A549 (cell line): ENCODE measurements around the gene KCNN4. TPM values are rescaled to one million over a fixed set of nuclear protein-coding genes. Genes with fewer than 3 reads are reported as not detected.
A peak's percentile ranks its signal among the peaks of the same experiment; 100 is the strongest.

Experiments used
- ATAC-seq, 2 experiments: fragments of 200-7000 bp in 1 of 2; fragments of >200 bp in 1 of 2; cut with Nextera tagmentation in 1 of 2; cut with Tn5 transposase in 1 of 2; 3 replicates each; pipeline versions ENCODE4 v1.8.0 to v1.9.1; 2018 to 2020; ENCODE audit warnings: mild to moderate bottlenecking in 1 of 2, moderate library complexity in 1 of 2
- CTCF ChIA-PET: fragments of 300-600 bp; sonication (Branson Sonifier 250); formaldehyde crosslinking; extraction: SDS; loops from one replicate; lab custom pipeline; 2021; ENCODE audit warnings: antibody characterized with exemption, inconsistent platforms; lab: Yijun Ruan, JAX
- POLR2A ChIA-PET: fragments of 350-600 bp; formaldehyde crosslinking; extraction: SDS; loops from one replicate; lab custom pipeline; 2021; ENCODE audit warnings: antibody characterized with exemption, inconsistent platforms; lab: Yijun Ruan, JAX
- DNase-seq, 2 experiments: peaks; one replicate each; pipeline versions ENCODE4 v3.0.0 to v3.0.0-alpha.2; 2011 to 2016; ENCODE audit warnings: low read depth in 1 of 2, low spot score in 1 of 2
- FAIRE-seq: peaks from 2 replicates; lab custom pipeline; 2011; peaks lifted over from hg19 to GRCh38; lab: Jason Lieb, UNC
- H3K27ac ChIP-seq, 2 experiments: fragments of >200 bp; sonication (Bioruptor Twin); formaldehyde crosslinking; 3 replicates each; pipeline ENCODE4 v1.5.1; 2016 to 2017
- H3K4me1 ChIP-seq: fragments of >200 bp; sonication (Bioruptor Twin); formaldehyde crosslinking; 3 replicates; pipeline ENCODE4 v1.6.1; 2016
- H3K4me2 ChIP-seq: fragments of >200 bp; sonication (Bioruptor Twin); formaldehyde crosslinking; 3 replicates; pipeline ENCODE4 v1.6.1; 2016
- H3K4me3 ChIP-seq: fragments of >200 bp; sonication (Bioruptor Twin); formaldehyde crosslinking; 3 replicates; pipeline ENCODE4 v1.5.1; 2016
- H3K9me3 ChIP-seq: fragments of >200 bp; sonication (Bioruptor Twin); formaldehyde crosslinking; 3 replicates; pipeline ENCODE4 v1.6.1; 2016
- CBX2 ChIP-seq: fragments of 200-600 bp; sonication (generic); IDR thresholded peaks from 2 replicates; pipeline ENCODE4 v1.6.1; 2016; ENCODE audit warnings: low read depth, mild to moderate bottlenecking, borderline replicate concordance
- CBX8 ChIP-seq: fragments of 200-600 bp; sonication (generic); IDR thresholded peaks from 2 replicates; pipeline ENCODE4 v1.6.1; 2016
- CHD2 ChIP-seq: fragments of 150-350 bp; IDR thresholded peaks from 2 replicates; pipeline ENCODE4 v1.6.1; 2014; ENCODE audit warnings: low read length; ENCODE audit not compliant: partially characterized antibody
- EHMT2 ChIP-seq: fragments of 200-600 bp; sonication (generic); IDR thresholded peaks from 2 replicates; pipeline ENCODE4 v1.6.1; 2016; ENCODE audit warnings: antibody characterized with exemption, low read depth, mild to moderate bottlenecking, moderate library complexity
- ESRRA ChIP-seq: fragments of 150-350 bp; IDR thresholded peaks from 2 replicates; pipeline ENCODE4 v1.6.1; 2014; ENCODE audit warnings: mild to moderate bottlenecking, low read length, borderline replicate concordance
- HOXA7 ChIP-seq: fragments of 250-450 bp; sonication (Bioruptor Pico); IDR thresholded peaks from 2 replicates; pipeline ENCODE4 v1.5.0; 2020; ENCODE audit warnings: mild to moderate bottlenecking, moderate library complexity
- MAFK ChIP-seq: fragments of 450-650 bp; IDR thresholded peaks from 2 replicates; pipeline ENCODE4 v1.6.1; 2014; ENCODE audit not compliant: partially characterized antibody
- NPAS2 ChIP-seq: fragments of 250-450 bp; sonication (Bioruptor Pico); IDR thresholded peaks from 2 replicates; pipeline ENCODE4 v1.8.0; 2022; ENCODE audit warnings: mild to moderate bottlenecking, moderate library complexity, borderline replicate concordance
- POLR2A ChIP-seq: IDR thresholded peaks from 2 replicates; pipeline ENCODE4 v1.6.1; 2012; ENCODE audit warnings: mild to moderate bottlenecking, low read length
- RAD21 ChIP-seq, 2 experiments: fragments of >200 bp in 1 of 2; sonication (Bioruptor Twin) in 1 of 2; formaldehyde crosslinking in 1 of 2; IDR thresholded peaks in 1 of 2; conservative IDR thresholded peaks in 1 of 2; 2 replicates in 1 of 2; 3 replicates in 1 of 2; pipeline ENCODE4 v1.6.1; 2012 to 2018; ENCODE audit warnings: inconsistent platforms in 1 of 2
- RARB ChIP-seq: fragments of 250-450 bp; sonication (Bioruptor Pico); IDR thresholded peaks from 2 replicates; pipeline ENCODE4 v1.8.0; 2021; ENCODE audit warnings: mild to moderate bottlenecking, moderate library complexity
- TFCP2L1 ChIP-seq: fragments of 250-450 bp; sonication (Bioruptor Pico); IDR thresholded peaks from 2 replicates; pipeline ENCODE4 v1.5.0; 2021; ENCODE audit warnings: mild to moderate bottlenecking
- ZC3H11A ChIP-seq: fragments of 450-650 bp; IDR thresholded peaks from 2 replicates; pipeline ENCODE4 v1.6.1; 2014; ENCODE audit warnings: antibody characterized with exemption, mild to moderate bottlenecking
- WGBS: methylation state at CpG from one replicate; pipeline ENCODE4 v1.1.6; 2017; ENCODE audit errors: missing lambda C conversion rate; 5-methylcytosine and 5-hydroxymethylcytosine counted together
- polyA plus RNA-seq, 4 experiments: library from polyadenylated mRNA; depleted of rRNA in 3 of 4; stranded (reverse); fragments of >200 nt; fragmentation: RNase III in 1 of 4; extraction: RNeasy Plus Mini Kit Qiagen cat#74134 plus additional on column Dnase treatment in 1 of 4; gene quantifications; 2 replicates in 3 of 4; 3 replicates in 1 of 4; pipeline ENCODE4 v1.2.3, GENCODE V29; 2011 to 2017
- TF ChIP-seq, protein P1 (sequence below): fragments of 150-350 bp; IDR thresholded peaks from 2 replicates; pipeline ENCODE4 v1.6.1; 2014; ENCODE audit warnings: low read depth, mild to moderate bottlenecking, low read length
- TF ChIP-seq, protein P2 (sequence below): fragments of 450-650 bp; IDR thresholded peaks from 2 replicates; pipeline ENCODE4 v1.6.1; 2014; ENCODE audit warnings: antibody characterized with exemption
- TF ChIP-seq, protein P3 (sequence below): IDR thresholded peaks from 2 replicates; pipeline ENCODE4 v1.6.1; 2012
- TF ChIP-seq, protein P4 (sequence below): fragments of >200 bp; sonication (Bioruptor Twin); formaldehyde crosslinking; IDR thresholded peaks from 3 replicates; pipeline ENCODE4 v1.6.1; 2016
- TF ChIP-seq, protein P5 (sequence below): fragments of >200 bp; sonication (Bioruptor Twin); formaldehyde crosslinking; IDR thresholded peaks from 2 replicates; pipeline ENCODE4 v1.6.1; 2016
- TF ChIP-seq, protein P6 (sequence below): IDR thresholded peaks from 2 replicates; pipeline ENCODE4 v1.6.1; 2012; ENCODE audit warnings: low read depth, borderline replicate concordance

Gene KCNN4
- polyA plus RNA-seq, 2 of the 4 experiments (the other 2 are of a cell fraction) = 15.7 to 21.0 TPM

DNA sequence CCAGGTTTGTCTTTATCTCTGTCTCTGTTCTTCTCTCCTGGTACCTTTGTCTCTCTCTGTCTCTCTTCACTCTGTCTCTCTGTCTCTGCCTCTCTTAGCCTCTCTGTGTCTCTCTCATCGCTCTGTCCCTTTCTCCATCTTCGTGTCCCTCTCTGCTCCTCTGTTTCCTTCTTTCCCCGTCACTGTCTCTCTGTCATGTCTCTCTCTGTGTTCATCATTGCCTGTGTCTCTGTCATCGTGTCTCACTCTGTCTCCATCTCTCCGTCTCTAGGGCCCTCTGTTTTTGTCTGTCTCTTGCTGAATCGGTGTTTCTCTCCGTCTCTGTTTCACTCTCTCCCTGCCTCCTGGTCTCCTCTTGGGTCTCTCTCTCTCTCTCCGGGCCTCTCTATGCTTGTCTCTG is 2.9 kb upstream of the KCNN4 start:
- peak overlapping the region; percentile 79 for H3K4me2 ChIP-seq
- TF ChIP-seq RARB (CRISPR knock-in tag) (no peak), POLR2A (no peak), HOXA7 (CRISPR knock-in tag) (no peak), TFCP2L1 (CRISPR knock-in tag) (no peak), RAD21 (conservative IDR thresholded peaks at IDR 0.05 in 1 of 2, IDR thresholded peaks at IDR 0.05 in 1 of 2) (no peak), NPAS2 (CRISPR knock-in tag) (no peak), CBX2 (no peak), EHMT2 (no peak), CHD2 (no peak), CBX8 (no peak), ZC3H11A (no peak), MAFK (no peak)
- TF ChIP-seq, protein P1, sequence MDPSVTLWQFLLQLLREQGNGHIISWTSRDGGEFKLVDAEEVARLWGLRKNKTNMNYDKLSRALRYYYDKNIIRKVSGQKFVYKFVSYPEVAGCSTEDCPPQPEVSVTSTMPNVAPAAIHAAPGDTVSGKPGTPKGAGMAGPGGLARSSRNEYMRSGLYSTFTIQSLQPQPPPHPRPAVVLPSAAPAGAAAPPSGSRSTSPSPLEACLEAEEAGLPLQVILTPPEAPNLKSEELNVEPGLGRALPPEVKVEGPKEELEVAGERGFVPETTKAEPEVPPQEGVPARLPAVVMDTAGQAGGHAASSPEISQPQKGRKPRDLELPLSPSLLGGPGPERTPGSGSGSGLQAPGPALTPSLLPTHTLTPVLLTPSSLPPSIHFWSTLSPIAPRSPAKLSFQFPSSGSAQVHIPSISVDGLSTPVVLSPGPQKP = no peak
- TF ChIP-seq, protein P2, sequence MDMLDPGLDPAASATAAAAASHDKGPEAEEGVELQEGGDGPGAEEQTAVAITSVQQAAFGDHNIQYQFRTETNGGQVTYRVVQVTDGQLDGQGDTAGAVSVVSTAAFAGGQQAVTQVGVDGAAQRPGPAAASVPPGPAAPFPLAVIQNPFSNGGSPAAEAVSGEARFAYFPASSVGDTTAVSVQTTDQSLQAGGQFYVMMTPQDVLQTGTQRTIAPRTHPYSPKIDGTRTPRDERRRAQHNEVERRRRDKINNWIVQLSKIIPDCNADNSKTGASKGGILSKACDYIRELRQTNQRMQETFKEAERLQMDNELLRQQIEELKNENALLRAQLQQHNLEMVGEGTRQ = no peak
- TF ChIP-seq, protein P3, sequence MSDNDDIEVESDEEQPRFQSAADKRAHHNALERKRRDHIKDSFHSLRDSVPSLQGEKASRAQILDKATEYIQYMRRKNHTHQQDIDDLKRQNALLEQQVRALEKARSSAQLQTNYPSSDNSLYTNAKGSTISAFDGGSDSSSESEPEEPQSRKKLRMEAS = no peak
- TF ChIP-seq, protein P4, sequence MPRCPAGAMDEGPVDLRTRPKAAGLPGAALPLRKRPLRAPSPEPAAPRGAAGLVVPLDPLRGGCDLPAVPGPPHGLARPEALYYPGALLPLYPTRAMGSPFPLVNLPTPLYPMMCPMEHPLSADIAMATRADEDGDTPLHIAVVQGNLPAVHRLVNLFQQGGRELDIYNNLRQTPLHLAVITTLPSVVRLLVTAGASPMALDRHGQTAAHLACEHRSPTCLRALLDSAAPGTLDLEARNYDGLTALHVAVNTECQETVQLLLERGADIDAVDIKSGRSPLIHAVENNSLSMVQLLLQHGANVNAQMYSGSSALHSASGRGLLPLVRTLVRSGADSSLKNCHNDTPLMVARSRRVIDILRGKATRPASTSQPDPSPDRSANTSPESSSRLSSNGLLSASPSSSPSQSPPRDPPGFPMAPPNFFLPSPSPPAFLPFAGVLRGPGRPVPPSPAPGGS = no peak
- TF ChIP-seq, protein P5, sequence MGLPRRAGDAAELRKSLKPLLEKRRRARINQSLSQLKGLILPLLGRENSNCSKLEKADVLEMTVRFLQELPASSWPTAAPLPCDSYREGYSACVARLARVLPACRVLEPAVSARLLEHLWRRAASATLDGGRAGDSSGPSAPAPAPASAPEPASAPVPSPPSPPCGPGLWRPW = no peak
- TF ChIP-seq, protein P6, sequence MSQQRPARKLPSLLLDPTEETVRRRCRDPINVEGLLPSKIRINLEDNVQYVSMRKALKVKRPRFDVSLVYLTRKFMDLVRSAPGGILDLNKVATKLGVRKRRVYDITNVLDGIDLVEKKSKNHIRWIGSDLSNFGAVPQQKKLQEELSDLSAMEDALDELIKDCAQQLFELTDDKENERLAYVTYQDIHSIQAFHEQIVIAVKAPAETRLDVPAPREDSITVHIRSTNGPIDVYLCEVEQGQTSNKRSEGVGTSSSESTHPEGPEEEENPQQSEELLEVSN = no peak
- no peak for ATAC-seq
- no peak for FAIRE-seq
- H3K27ac ChIP-seq = peak overlapping the region; percentile 93 to 95
- DNase-seq = no peak
- H3K9me3 ChIP-seq = no peaks in the 10 kb centered on the region
- ChIA-PET CTCF (interaction anchor here (2.3 to 24.0 kb wide), 3 partner anchors 12 to 38 kb away, joined by 8 to 565 read pairs (median 103); partner anchors contain the start of gene SMG9), POLR2A (interaction anchor here (1.6 kb wide), 1 partner anchor 115 kb away, joined by 6 read pairs; no protein-coding TSS in a partner anchor)
- 91% methylated on average over 8 of the region's 8 CpGs for WGBS
- H3K4me1 ChIP-seq = peaks cover 66% of the 10 kb centered on the region
- no peak overlapping the region for H3K4me3 ChIP-seq

DNA sequence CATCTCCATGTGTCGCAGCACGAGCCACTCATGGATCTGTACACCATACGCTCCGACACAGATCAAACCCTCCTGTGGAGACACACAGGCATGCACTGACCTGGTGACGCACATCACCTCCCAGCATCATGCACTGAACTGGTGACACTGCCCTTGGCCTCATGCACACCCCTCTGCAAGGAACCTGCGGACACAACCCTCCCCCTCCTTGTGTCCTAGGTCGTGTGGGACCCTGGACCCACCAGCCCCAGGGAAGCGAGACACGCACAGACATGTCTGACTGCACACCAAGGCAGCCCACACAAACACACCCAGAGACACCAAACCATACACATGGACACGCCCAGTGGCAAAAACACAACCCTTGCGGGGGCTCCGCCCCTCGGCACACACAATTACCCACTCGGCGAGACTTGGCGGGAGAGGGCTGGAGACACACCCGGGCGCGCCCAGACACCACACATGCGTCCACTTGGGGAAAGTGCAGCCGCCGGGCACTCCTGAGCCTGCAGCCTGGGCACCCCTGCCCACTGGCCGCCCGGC is 2.0 kb upstream of the KCNN4 start:
- Histone ChIP-seq H3K9me3 (no peaks in the 10 kb centered on the region), H3K27ac (peak overlapping the region; percentile 93 to 95)
- DNase-seq = peak in 1 of 2 experiments; percentile 58
- CTCF ChIA-PET = interaction anchor here (7.2 to 24.0 kb wide), 2 partner anchors 21 to 38 kb away, joined by 103 to 565 read pairs; partner anchors contain the start of gene SMG9
- TF ChIP-seq ESRRA = no peak
- TF ChIP-seq, protein P3 = peak; percentile 49
- TF ChIP-seq, protein P2 = 0 out of 2 replicates have a peak, but pooled peaks have one; percentile 1
- TF ChIP-seq, all 56 proteins: peak for 2
- POLR2A ChIA-PET = no interaction called here
- Histone ChIP-seq H3K4me3 (no peak overlapping the region), H3K4me1 (peaks cover 75% of the 10 kb centered on the region), H3K4me2 (peak overlapping the region; percentile 79)
- FAIRE-seq (no peak), ATAC-seq (no peak)
- 71% methylated on average over 21 of the region's 24 CpGs for WGBS
